ENCODE data around the gene GRM8.

Gene GRM8

GRCh38 chr7:127252778-127253280 lies at the start of gene GRM8:
GRM8 (minus strand) TSS chr7:127252941.
- DNase-seq: peak in 1 of 2 donors; percentile 6

GRCh38 chr7:127290801-127291361 lies 38.1 kb upstream of the GRM8 start:
- DNase-seq: no peak

- no peak for DNase-seq
These were observed 37.4 kb upstream of the GRM8 start for GRCh38 chr7:127290116-127290655.

- DNase-seq: no peak
These were observed 34.4 kb upstream of the GRM8 start for GRCh38 chr7:127287133-127287532.

GRCh38 chr7:127270093-127270492 lies 17.4 kb upstream of the GRM8 start:
- no peak for DNase-seq

GRCh38 chr7:127266047-127266446 lies 13.3 kb upstream of the GRM8 start:
- DNase-seq: no peak

GRCh38 chr7:127264219-127264618 lies 11.5 kb upstream of the GRM8 start:
- no peak for DNase-seq

- DNase-seq: no peak
These were observed 5.4 kb upstream of the GRM8 start for GRCh38 chr7:127258111-127258510.

GRCh38 chr7:127257086-127257485 lies 4.3 kb upstream of the GRM8 start:
- no peak for DNase-seq

GRCh38 chr7:127256041-127256725 lies 3.4 kb upstream of the GRM8 start:
- DNase-seq: no peak

GRCh38 chr7:127254163-127254684 lies 1.5 kb upstream of the GRM8 start:
- DNase-seq: no peak

GRCh38 chr7:127253281-127254162 lies 781 bp upstream of the GRM8 start:
- DNase-seq: peak; percentile 47 to 55

GRCh38 chr7:127252377-127252713 lies 396 bp downstream of the GRM8 start:
- DNase-seq: no peak

GRCh38 chr7:127251465-127252376 lies 1.0 kb downstream of the GRM8 start:
- peak; percentile 16 to 19 for DNase-seq

- no peak for DNase-seq
These were observed 1.7 kb downstream of the GRM8 start for GRCh38 chr7:127251036-127251464.

GRCh38 chr7:127250312-127251035 lies 2.3 kb downstream of the GRM8 start:
- DNase-seq: no peak

GRCh38 chr7:127245607-127246006 lies 7.1 kb downstream of the GRM8 start:
- no peak for DNase-seq

GRCh38 chr7:127245002-127245401 lies 7.7 kb downstream of the GRM8 start:
- DNase-seq: no peak

- no peak for DNase-seq
These were observed 12.9 kb downstream of the GRM8 start for GRCh38 chr7:127239814-127240213.

- no peak for DNase-seq
These were observed 19.1 kb downstream of the GRM8 start for GRCh38 chr7:127233630-127234029.

- DNase-seq: no peak
These were observed 21.3 kb downstream of the GRM8 start for GRCh38 chr7:127231415-127231814.
